Measurements from ENCODE around the gene LRRC74A. TPM values are rescaled to one million over a fixed set of nuclear protein-coding genes. Genes with fewer than 3 reads are reported as not detected.

The LRRC74A gene
- total and polyA plus RNA-seq, 2 of the 4 experiments (the other 2 are of a cell fraction), result not detected

DNA sequence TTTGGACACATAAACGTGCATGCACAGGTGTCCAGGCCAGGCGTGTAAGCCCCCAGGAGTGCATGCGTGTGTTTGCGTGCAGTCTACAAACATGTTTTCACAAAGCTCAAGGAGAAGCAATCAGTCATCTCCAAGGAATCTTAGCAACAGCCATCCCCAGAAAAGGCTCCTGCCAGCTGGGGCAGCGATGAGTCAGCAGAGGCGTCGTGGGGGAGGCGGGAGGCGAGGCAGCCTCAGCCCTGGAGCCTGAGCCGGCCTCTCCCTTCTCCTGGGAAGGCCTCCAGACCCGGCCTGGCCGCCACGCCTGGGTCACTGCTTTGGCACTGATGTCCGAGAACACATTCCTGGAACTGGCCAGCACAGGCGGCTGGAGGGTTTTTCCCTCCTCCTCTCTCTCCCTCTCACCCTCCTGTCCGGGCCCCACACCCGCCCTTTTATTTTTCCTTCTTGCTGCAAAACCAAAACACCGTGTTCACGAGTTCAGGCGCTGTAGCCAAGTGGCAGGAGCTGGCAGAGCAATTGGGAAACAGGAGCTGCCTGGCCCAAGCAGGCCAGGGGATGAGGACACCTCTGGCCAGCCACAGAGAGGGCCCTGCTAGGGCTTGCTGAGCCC lies 92.7 kb downstream of the LRRC74A start (continued):
- TF ChIP-seq SMC3 (IDR thresholded peaks at IDR 0.05; ENCODE audit: low read depth, low read length) (peak; percentile 13; the same call in 1 of the 2 replicates), FOS (IDR thresholded peaks at IDR 0.05; ENCODE audit: low read depth, low read length) (peak; percentile 98)

Other genes starting within 250 kb of the LRRC74A start
- gene VASH1, start 64.9 kb upstream of the LRRC74A start, total RNA-seq (2012; rRNA removed), result 1.9 and 2.0 TPM in 2 replicates
- 9.5 and 9.6 TPM in 2 replicates for gene VASH1, start 64.9 kb upstream of the LRRC74A start, polyA plus RNA-seq (2012; rRNA removed)
- gene ANGEL1, start 13.5 kb upstream of the LRRC74A start, total RNA-seq (2012; rRNA removed), result 3.6 and 4.1 TPM in 2 replicates
- gene ANGEL1, start 13.5 kb upstream of the LRRC74A start, polyA plus RNA-seq (2012; rRNA removed), result 8.4 and 10.0 TPM in 2 replicates
- 6.3 and 8.9 TPM in 2 replicates for gene IRF2BPL, start 202.3 kb downstream of the LRRC74A start, total RNA-seq (2012; rRNA removed)
- gene IRF2BPL, start 202.3 kb downstream of the LRRC74A start, polyA plus RNA-seq (2012; rRNA removed), result 14.5 and 15.8 TPM in 2 replicates

Measured in IMR-90 (cell line).